ENCODE data around the gene PADI2. TPM values are rescaled to one million over a fixed set of nuclear protein-coding genes. Genes with fewer than 3 reads are reported as not detected.

PADI2 gene
- total RNA-seq, 1 experiment from 2014 or later, result 3.0 TPM

DNA sequence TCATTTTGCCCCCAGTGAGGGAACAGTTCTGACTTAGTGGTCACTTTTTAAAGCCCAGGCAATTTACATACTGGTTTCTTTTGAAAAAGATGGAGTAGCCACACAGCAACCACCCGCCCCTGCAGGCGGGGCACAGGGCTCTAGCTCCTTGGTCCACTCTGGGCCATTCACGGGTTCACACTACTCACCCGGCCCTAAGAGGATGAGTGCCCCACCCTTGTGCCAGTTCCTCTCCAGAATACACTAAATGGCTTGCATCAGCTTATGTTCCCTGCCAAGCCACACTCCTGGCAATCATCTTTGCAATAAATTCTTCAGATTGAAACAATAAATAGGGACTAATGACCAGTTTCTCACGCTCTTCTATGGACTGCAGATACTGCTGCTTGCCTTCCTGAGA, 91.8 kb downstream of the PADI2 start:
- Mint-ChIP-seq H3K4me1 (peaks cover 0 to 5% of the 10 kb centered on the region in 2 experiments; a peak in 1 of 4 replicates), H3K27me3 (ENCODE audit: low read depth) (no peaks in the 10 kb centered on the region), H3K4me3 (no peak overlapping the region), H3K27ac (0 out of 7 replicates have a peak overlapping the region, but pooled peaks of 1 of the 3 experiments have one; percentile 3), H3K36me3 (ENCODE audit: insufficient read depth in 1 of 3, low read depth in 3 of 3) (peaks cover 16 to 65% (median 51%) of the 10 kb centered on the region in 3 experiments; a peak in 6 of 7 replicates), H3K9me3 (no peaks in the 10 kb centered on the region)
- no peak overlapping the region for H3K14ac ChIP-seq (ENCODE audit: insufficient read depth, low read length)
- no peak for DNase-seq
- H3K9ac ChIP-seq (ENCODE audit: extremely low read depth, insufficient read length, low read length), result no peak overlapping the region
- no peak overlapping the region for H3K23ac ChIP-seq (ENCODE audit: insufficient read length, low read depth, low read length)
- H2BK12ac ChIP-seq (ENCODE audit: insufficient read length, low read depth, low read length), result no peak overlapping the region
- H3K27ac ChIP-seq (ENCODE audit: insufficient read length, low read depth, low read length), result no peak overlapping the region
- H3K4me2 ChIP-seq (ENCODE audit: insufficient read depth, insufficient read length, low read length), result no peak overlapping the region
- H3K4me1 ChIP-seq (ENCODE audit: insufficient read depth, low read length), result no peaks in the 10 kb centered on the region
- H3K79me1 ChIP-seq (ENCODE audit: insufficient read depth, low read depth, low read length, poor library complexity, severe bottlenecking), result no peaks in the 10 kb centered on the region
- WGBS (ENCODE audit: extremely low coverage, insufficient read length, low lambda C conversion rate), result no CpG with 5 or more reads among the region's 5 CpGs
- H2BK5ac ChIP-seq (ENCODE audit: insufficient read length, low read length), result no peak overlapping the region
- H2AK5ac ChIP-seq (ENCODE audit: insufficient read length, low read length), result no peak overlapping the region
- H2BK120ac ChIP-seq (ENCODE audit: low read depth, low read length, poor library complexity, severe bottlenecking), result no peak overlapping the region
- no peaks in the 10 kb centered on the region for H4K20me1 ChIP-seq (ENCODE audit: control insufficient read depth, insufficient read depth, insufficient read length)
- no peak overlapping the region for H4K8ac ChIP-seq (replicated peaks; ENCODE audit: insufficient read length, low read depth, low read length)
- no peak overlapping the region for H3K18ac ChIP-seq (ENCODE audit: insufficient read length, low read depth, low read length)
- H3K9me3 ChIP-seq (ENCODE audit: control insufficient read depth, low read depth, low read length), result no peaks in the 10 kb centered on the region
- no peak overlapping the region for H2AFZ ChIP-seq (ENCODE audit: low read length)
- no peak overlapping the region for H2BK20ac ChIP-seq (ENCODE audit: low read depth, low read length, poor library complexity, severe bottlenecking)
- H3K79me2 ChIP-seq (ENCODE audit: insufficient read depth, low read length), result no peaks in the 10 kb centered on the region
- no peak overlapping the region for H2BK15ac ChIP-seq (ENCODE audit: low read depth, low read length)
- H3K23me2 ChIP-seq (ENCODE audit: insufficient read length, low read depth, low read length, poor library complexity, severe bottlenecking), result no peaks in the 10 kb centered on the region
- H3K27me3 ChIP-seq (ENCODE audit: insufficient read depth, low read length), result no peaks in the 10 kb centered on the region
- H3K4ac ChIP-seq (ENCODE audit: low read depth, low read length), result no peak overlapping the region
- no peak overlapping the region for H3K56ac ChIP-seq (ENCODE audit: insufficient read length, low read depth, low read length)
- no peak overlapping the region for H4K5ac ChIP-seq (ENCODE audit: insufficient read length, low read depth, low read length)
- no peak overlapping the region for H4K91ac ChIP-seq (ENCODE audit: insufficient read length, low read depth, low read length)
- no peak overlapping the region for H3T11ph ChIP-seq (ENCODE audit: low read length)
- TF ChIP-seq, protein P1, sequence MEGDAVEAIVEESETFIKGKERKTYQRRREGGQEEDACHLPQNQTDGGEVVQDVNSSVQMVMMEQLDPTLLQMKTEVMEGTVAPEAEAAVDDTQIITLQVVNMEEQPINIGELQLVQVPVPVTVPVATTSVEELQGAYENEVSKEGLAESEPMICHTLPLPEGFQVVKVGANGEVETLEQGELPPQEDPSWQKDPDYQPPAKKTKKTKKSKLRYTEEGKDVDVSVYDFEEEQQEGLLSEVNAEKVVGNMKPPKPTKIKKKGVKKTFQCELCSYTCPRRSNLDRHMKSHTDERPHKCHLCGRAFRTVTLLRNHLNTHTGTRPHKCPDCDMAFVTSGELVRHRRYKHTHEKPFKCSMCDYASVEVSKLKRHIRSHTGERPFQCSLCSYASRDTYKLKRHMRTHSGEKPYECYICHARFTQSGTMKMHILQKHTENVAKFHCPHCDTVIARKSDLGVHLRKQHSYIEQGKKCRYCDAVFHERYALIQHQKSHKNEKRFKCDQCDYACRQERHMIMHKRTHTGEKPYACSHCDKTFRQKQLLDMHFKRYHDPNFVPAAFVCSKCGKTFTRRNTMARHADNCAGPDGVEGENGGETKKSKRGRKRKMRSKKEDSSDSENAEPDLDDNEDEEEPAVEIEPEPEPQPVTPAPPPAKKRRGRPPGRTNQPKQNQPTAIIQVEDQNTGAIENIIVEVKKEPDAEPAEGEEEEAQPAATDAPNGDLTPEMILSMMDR (conservative IDR thresholded peaks at IDR 0.05), result no peak
